ENCODE results near the gene SLC26A1.

The SLC26A1 gene

GRCh38 chr4:1028574-1029220, 35.5 kb upstream of the SLC26A1 start:
- DNase-seq (ENCODE audit: low spot score): no peak

- DNase-seq (ENCODE audit: low spot score): no peak
Observed at GRCh38 chr4:1027915-1028238, 34.7 kb upstream of the SLC26A1 start.

- no peak for DNase-seq (ENCODE audit: low spot score)
Observed at GRCh38 chr4:1027219-1027914, 34.2 kb upstream of the SLC26A1 start.

GRCh38 chr4:1026115-1026514, 32.9 kb upstream of the SLC26A1 start:
- peak; percentile 83 for DNase-seq (ENCODE audit: low spot score)

GRCh38 chr4:1024882-1025545, 31.8 kb upstream of the SLC26A1 start:
- DNase-seq (ENCODE audit: low spot score): no peak

- DNase-seq (ENCODE audit: low spot score): no peak
Observed at GRCh38 chr4:1023895-1024740, 30.9 kb upstream of the SLC26A1 start.

GRCh38 chr4:1023075-1023640, 30.0 kb upstream of the SLC26A1 start:
- DNase-seq (ENCODE audit: low spot score): no peak

GRCh38 chr4:1022739-1023066, 29.5 kb upstream of the SLC26A1 start:
- no peak for DNase-seq (ENCODE audit: low spot score)

GRCh38 chr4:1022051-1022738, 29.0 kb upstream of the SLC26A1 start:
- DNase-seq (ENCODE audit: low spot score): no peak

GRCh38 chr4:1021386-1022050, 28.3 kb upstream of the SLC26A1 start:
- peak; percentile 73 for DNase-seq (ENCODE audit: low spot score)

GRCh38 chr4:1019729-1020470, 26.7 kb upstream of the SLC26A1 start:
- DNase-seq (ENCODE audit: low spot score): no peak

GRCh38 chr4:1019320-1019719, 26.1 kb upstream of the SLC26A1 start:
- DNase-seq (ENCODE audit: low spot score): no peak

- DNase-seq (ENCODE audit: low spot score): no peak
Observed at GRCh38 chr4:1018147-1019020, 25.2 kb upstream of the SLC26A1 start.

- no peak for DNase-seq (ENCODE audit: low spot score)
Observed at GRCh38 chr4:1017706-1018105, 24.5 kb upstream of the SLC26A1 start.

GRCh38 chr4:1017211-1017610, 24.0 kb upstream of the SLC26A1 start:
- no peak for DNase-seq (ENCODE audit: low spot score)

GRCh38 chr4:1015746-1016145, 22.5 kb upstream of the SLC26A1 start:
- DNase-seq (ENCODE audit: low spot score): no peak

- DNase-seq (ENCODE audit: low spot score): no peak
Observed at GRCh38 chr4:1015179-1015578, 22.0 kb upstream of the SLC26A1 start.

- no peak for DNase-seq (ENCODE audit: low spot score)
Observed at GRCh38 chr4:1014291-1015167, 21.3 kb upstream of the SLC26A1 start.

Measured in germinal center (tissue), 1 donor.